ENCODE data around the gene TMPRSS6. TPM values are rescaled to one million over a fixed set of nuclear protein-coding genes. Genes with fewer than 3 reads are reported as not detected.

The TMPRSS6 gene
- total and polyA plus RNA-seq, 3 donors from 2014 or later = 1.5 to 4.0 (median 3.4) TPM

DNA sequence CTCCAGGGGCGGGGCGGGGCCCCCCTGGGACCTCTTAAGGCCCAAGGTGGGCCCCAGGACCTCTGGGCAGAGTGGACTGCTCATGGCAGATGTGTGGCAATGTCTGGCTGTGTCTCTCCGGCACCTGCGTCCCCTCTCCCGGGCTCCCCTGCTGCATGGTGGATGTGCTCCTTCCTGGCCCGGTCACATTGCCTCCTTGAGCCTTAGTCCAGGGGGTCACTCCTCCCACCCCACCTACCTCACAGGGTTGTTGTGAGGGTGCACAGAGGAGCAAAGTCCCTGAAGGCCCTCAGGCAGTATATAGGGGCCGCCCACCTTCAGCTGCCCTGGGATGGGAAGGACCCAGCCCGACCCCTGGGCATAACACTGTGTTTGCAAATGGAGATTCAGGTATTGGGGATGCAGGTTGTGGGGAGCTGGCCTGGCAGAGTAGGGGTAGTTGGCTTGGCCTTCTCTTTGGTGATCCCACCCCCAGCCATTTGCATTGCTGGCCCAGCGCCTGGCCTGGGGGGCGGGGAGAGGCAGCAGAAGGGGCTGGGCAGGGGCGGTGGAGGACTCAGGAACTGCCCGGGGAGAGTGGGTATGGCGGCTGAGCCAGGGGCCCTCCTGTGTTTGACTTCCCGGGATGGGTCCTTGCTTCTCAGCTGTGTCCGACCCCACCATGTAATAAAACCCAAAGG is 46.7 kb downstream of the TMPRSS6 start:
- no peaks in the 10 kb centered on the region for H3K36me3 ChIP-seq (ENCODE audit: low read depth, missing control alignments)
- no peaks in the 10 kb centered on the region for H3K4me1 ChIP-seq
- intact Hi-C loops (cut with DNase I; ENCODE audit: low total_unique reads) = no loop called here
- DNase-seq = no peak
- H3K27me3 ChIP-seq = no peaks in the 10 kb centered on the region
- no peaks in the 10 kb centered on the region for H3K9me3 ChIP-seq
- no peak overlapping the region for H3K27ac ChIP-seq
- H3K4me3 ChIP-seq = no peak overlapping the region
- WGBS, 2 donors = 87 to 93% methylated on average over 10 to 15 of the region's 15 CpGs
- no peak for TF ChIP-seq CTCF (IDR thresholded peaks at IDR 0.05)
- no peak for TF ChIP-seq POLR2A (IDR thresholded peaks at IDR 0.05)

DNA sequence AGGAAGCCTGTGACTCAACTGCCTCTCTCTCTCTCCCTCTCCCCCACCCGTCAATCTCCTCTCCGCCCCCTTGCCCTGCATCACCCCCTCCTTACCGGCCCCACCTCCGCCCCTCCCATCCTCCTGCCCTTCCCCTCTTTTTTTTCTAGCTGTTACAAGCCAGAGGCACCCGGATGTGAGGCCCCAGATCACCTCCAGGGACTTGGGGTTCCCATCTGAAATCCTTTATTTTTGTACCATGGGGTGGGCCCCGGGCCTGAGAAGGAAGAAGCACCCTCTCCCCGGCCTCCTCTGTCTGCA is 47.2 kb downstream of the TMPRSS6 start:
- Histone ChIP-seq H3K36me3 (ENCODE audit: low read depth, missing control alignments) (no peaks in the 10 kb centered on the region), H3K4me1 (no peaks in the 10 kb centered on the region), H3K27me3 (no peaks in the 10 kb centered on the region), H3K4me3 (no peak overlapping the region), H3K9me3 (no peaks in the 10 kb centered on the region), H3K27ac (no peak overlapping the region)
- no peak for DNase-seq
- intact Hi-C loops (cut with DNase I; ENCODE audit: low total_unique reads) = no loop called here
- WGBS, 2 donors = 73 to 76% methylated on average over 7 of the region's 7 CpGs
- no peak for TF ChIP-seq POLR2A (IDR thresholded peaks at IDR 0.05)
- no peak for TF ChIP-seq CTCF (IDR thresholded peaks at IDR 0.05)

- WGBS, 2 donors = 69 to 81% methylated on average over 9 to 10 of the region's 10 CpGs
Measured at GRCh38 chr22:37061611-37062375, 47.7 kb downstream of the TMPRSS6 start.

GRCh38 chr22:37060801-37061610 is 48.5 kb downstream of the TMPRSS6 start:
- Histone ChIP-seq H3K4me1 (no peaks in the 10 kb centered on the region), H3K27ac (no peak overlapping the region), H3K4me3 (no peak overlapping the region), H3K27me3 (no peaks in the 10 kb centered on the region), H3K9me3 (no peaks in the 10 kb centered on the region), H3K36me3 (ENCODE audit: low read depth, missing control alignments) (no peaks in the 10 kb centered on the region)
- intact Hi-C loops (cut with DNase I; ENCODE audit: low total_unique reads) = no loop called here
- DNase-seq = no peak
- TF ChIP-seq POLR2A (IDR thresholded peaks at IDR 0.05) = no peak
- no peak for TF ChIP-seq CTCF (IDR thresholded peaks at IDR 0.05)
- WGBS, 2 donors = 72 to 85% methylated on average over 28 of the region's 28 CpGs

More at GRCh38 chr22:37061611-37062375, 47.7 kb downstream of the TMPRSS6 start:
- H3K9me3 ChIP-seq = no peaks in the 10 kb centered on the region
- intact Hi-C loops (cut with DNase I; ENCODE audit: low total_unique reads) = no loop called here
- no peaks in the 10 kb centered on the region for H3K4me1 ChIP-seq
- DNase-seq = no peak
- no peaks in the 10 kb centered on the region for H3K27me3 ChIP-seq
- no peak overlapping the region for H3K4me3 ChIP-seq
- no peak overlapping the region for H3K27ac ChIP-seq
- TF ChIP-seq CTCF (IDR thresholded peaks at IDR 0.05) (no peak), POLR2A (IDR thresholded peaks at IDR 0.05) (no peak)
- H3K36me3 ChIP-seq (ENCODE audit: low read depth, missing control alignments) = no peaks in the 10 kb centered on the region

Data from testis (tissue), 3 donors.